HG03108 (cell line): ENCODE data around the gene RFT1.

Source experiments
- ATAC-seq: cut with Tn5 transposase; IDR thresholded peaks from one replicate; pipeline ENCODE4 v1.9.1; 2021; ENCODE audit warnings: moderate library complexity; ENCODE audit not compliant: unreplicated experiment

Gene RFT1

GRCh38 chr3:53097887-53098286 lies 32.3 kb downstream of the RFT1 start:
- ATAC-seq: no peak

DNA sequence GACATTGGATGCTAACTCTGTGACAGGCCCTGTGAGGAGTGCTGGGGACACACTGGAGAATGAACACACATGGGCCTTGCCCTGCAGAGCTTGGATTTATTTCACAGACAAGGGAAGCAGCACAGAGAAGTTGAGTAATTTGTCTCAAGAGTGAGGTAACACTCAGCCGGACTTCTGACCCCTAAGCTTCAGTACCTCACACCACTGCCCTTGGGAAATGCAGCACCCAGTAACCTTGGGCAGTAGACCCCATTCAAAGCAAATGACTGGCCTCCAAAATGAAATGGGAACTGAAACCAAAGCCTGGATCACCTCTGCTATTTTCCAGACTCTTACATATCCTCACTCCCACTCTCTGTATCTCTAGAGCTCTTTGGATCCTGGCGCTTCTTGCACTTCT lies 37.3 kb downstream of the RFT1 start:
- no peak for ATAC-seq

- ATAC-seq: no peak
These were observed 38.0 kb downstream of the RFT1 start for GRCh38 chr3:53092216-53092615.

DNA sequence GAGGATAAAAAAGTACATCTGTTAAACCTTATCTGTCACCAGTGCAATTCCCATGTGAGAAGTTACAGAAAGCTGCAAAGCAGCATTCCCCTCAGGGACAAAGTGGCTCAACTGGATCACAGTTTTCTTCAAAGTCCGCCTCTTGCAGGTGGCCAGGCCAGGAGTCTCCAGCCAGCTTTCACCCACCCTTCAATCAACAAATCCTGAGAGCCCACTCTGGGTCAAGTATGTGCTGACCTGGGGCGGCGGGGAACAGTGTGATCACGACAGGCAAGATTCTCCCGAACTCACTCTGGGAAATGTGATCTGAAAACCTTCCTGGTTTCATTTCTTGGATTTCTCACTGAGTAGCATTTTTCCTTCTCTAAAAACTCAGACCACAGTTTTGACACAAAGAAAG lies 39.2 kb downstream of the RFT1 start:
- ATAC-seq: no peak

- no peak for ATAC-seq
These were observed 40.7 kb downstream of the RFT1 start for GRCh38 chr3:53089511-53089910.

GRCh38 chr3:53085476-53085875 lies 44.8 kb downstream of the RFT1 start:
- no peak for ATAC-seq

DNA sequence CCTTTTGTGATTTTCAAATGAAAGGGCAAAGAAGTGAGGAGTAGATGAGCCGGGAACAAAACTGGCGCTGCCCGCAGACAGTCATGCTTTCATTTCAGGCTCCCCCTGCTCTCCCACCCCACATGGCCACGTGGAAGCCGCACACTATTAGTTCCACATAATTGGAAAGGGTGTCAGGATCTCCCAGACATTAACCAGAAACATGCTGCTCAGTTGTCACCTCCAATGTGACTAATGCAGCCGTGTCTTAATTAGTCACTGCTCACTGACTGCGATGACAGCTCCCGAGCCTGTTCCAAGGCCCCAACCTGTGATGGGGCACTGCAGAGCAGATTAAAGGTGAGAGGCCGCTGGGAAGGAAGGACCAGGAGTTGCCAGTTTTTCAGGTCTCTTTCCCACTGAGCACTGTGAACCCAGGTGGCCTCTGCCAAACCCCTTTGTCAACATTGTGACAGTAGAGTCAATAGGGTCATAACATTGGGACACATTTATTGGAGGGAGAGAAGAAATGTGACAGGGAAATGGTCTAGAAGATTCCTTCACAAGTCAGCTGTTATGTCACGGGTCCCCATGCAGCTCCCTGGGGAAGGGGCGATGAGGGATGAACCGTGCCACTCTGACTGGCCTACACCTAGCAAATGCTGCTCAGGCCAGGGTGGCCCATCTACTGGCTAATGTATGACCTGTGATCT lies 45.8 kb downstream of the RFT1 start:
- no peak for ATAC-seq

- ATAC-seq: no peak
These were observed 46.3 kb downstream of the RFT1 start for GRCh38 chr3:53083949-53084309.

GRCh38 chr3:53083521-53083920 lies 46.7 kb downstream of the RFT1 start:
- ATAC-seq: no peak

GRCh38 chr3:53082736-53083135 lies 47.5 kb downstream of the RFT1 start:
- no peak for ATAC-seq

- no peak for ATAC-seq
These were observed 48.9 kb downstream of the RFT1 start for GRCh38 chr3:53081318-53081717.

DNA sequence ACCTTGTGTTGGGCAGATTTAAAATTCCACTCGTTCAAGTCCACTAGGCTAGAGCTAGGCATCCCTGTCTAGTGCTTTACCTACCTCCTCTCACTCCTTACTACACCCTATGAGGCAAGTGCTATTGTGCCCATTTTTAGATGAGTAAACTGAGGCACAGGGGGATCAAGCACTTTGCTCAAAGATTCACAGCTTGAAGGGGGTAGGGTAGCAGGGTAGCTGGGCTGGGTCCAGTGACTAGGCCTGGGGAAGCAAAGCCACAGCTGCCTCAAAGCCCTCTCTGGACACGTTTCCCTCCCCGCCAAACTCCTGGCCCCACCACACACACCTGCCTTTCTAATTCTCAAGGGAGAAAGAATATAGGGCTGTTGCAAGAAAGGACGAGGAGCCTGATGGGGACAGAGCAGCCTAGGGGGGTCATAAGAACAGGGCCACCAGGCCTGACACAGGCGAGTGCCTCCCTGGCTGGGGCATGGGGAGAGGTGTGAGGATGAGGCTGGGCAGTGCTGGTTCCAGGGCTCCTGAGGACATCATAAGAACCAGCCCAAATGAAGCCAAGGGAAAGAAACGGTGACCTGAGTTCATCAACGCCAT lies 49.5 kb downstream of the RFT1 start:
- ATAC-seq: no peak

GRCh38 chr3:53079791-53080555 lies 50.3 kb downstream of the RFT1 start:
- ATAC-seq: no peak

- no peak for ATAC-seq
These were observed 51.1 kb downstream of the RFT1 start for GRCh38 chr3:53079147-53079546.

- ATAC-seq: no peak
These were observed 51.6 kb downstream of the RFT1 start for GRCh38 chr3:53078656-53079055.

GRCh38 chr3:53077476-53078220 lies 52.6 kb downstream of the RFT1 start:
- no peak for ATAC-seq

- ATAC-seq: no peak
These were observed 54.5 kb downstream of the RFT1 start for GRCh38 chr3:53075743-53076140.

DNA sequence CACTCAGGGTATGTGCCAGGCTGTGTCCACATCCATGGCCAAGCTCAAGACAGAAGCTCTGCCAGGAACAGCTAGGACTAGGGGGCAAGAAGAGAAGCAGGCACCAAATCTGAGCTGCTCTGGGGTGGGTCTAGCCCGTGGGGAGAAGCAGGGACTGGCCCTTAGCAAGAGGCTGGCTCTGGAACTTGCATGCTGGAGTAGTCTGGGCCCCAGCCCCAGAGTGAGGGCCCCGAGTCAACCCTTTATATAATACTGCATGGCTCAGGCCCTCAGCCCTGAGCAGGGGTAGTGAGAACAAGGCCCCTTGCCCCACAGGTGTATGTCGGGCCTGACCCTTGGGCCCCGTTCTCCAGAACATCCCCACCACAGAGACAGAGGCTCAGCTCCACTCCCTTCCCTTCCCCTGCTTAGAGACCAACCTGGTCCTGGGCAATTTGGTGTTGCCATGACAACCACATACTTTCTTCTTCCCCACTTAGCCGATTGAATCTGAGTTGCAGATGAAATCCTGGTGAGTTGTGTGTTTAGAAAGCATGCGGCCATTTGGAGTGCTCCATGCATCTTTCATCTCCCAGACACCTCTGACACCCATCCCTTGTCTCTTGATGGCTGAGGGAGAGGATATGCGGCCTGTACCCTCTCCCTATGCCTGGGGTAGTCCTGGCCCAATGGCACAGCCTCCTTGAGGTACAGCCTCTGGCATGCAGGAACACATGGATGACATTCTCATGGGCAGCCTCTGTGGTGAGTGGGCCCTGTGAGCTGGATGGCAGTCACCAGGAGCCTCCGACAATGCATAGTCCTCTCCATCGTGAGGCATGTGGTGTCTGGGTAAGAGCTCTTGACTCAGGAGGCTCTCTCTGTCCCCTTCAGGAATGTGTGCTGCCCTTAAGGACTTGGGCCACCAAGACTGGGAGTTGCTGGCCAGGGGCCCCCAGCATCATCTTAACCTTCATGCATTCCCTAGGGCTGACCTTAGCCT lies 55.2 kb downstream of the RFT1 start:
- ATAC-seq: no peak

GRCh38 chr3:53074366-53074696 lies 55.9 kb downstream of the RFT1 start:
- no peak for ATAC-seq

- ATAC-seq: no peak
These were observed 56.5 kb downstream of the RFT1 start for GRCh38 chr3:53073553-53074365.
